ENCODE measurements around the gene KIF26B.
"Not testable (repeated sequence)": the region's sequence is repeated elsewhere in the genome, so short reads cannot be mapped to it uniquely, and the experiment has no call there.

The KIF26B gene

DNA sequence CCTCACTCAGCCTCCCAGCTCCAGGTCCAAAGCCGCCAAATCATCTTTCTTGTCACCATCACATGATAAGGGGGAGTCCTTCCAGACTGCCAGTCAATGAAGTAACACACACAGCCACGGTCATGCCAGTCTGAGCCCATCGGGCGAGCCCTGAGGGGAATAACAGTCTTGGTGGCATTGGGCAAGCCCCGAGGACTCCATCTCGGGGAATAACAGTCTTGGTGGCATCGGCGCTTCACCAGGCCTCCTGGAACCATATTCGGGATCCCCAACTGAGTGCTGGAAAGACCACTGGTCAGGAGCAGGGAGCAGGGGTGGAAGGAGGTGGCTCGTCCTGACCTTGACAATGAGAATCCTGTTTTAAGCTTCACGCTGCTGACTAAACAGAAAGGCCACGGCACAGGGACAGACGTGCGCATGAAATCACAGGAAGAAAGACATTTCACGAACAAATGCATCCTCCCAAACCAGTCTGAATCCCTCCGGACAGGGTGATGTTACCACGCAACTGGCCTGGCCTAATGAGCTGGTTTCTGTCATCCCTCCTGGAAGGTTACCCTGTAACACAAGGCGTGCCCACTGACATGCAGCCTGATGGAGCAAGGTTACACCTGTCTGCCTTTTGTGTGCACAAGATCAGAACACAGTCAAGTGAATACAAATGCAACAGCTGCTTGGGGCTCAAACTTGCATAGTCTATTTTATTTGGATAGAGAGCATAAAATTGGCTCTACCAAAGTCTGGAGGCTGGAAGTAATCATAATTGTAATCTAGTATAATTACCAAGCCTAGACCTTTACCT is 517.4 kb downstream of the KIF26B start:
- DNase-seq, result no peak

DNA sequence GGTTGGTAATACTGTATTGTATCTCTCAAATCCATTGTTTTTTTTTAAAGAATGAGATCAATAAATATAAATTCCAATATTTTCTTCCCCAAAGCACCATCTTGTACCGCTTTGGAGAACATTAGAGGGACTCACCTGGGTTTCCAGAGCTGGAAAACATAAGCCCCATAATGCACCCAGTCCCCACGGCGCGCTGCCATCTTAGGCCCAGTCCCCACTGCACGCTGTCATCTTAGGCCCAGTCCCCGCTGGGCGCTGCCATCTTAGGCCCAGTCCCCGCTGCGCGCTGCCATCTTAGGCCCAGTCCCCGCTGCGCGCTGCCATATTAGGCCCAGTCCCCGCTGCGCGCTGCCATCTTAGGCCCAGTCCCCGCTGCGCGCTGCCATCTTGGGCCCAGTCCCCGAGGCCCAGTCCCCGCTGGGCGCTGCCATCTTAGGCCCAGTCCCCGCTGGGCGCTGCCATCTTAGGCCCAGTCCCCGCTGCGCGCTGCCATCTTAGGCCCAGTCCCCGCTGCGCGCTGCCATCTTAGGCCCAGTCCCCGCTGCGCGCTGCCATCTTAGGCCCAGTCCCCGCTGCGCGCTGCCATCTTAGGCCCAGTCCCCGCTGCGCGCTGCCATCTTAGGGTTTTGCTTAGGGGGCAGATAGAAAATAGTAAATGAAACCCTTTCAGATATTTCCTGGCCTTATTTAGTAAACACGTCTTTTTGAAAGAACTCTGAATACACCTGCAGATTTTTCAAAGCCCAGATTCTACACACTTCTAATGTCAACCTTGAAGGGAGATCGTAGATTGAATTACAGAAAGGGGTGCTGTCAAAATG is 518.3 kb downstream of the KIF26B start:
- not testable (repeated sequence) for DNase-seq

DNA sequence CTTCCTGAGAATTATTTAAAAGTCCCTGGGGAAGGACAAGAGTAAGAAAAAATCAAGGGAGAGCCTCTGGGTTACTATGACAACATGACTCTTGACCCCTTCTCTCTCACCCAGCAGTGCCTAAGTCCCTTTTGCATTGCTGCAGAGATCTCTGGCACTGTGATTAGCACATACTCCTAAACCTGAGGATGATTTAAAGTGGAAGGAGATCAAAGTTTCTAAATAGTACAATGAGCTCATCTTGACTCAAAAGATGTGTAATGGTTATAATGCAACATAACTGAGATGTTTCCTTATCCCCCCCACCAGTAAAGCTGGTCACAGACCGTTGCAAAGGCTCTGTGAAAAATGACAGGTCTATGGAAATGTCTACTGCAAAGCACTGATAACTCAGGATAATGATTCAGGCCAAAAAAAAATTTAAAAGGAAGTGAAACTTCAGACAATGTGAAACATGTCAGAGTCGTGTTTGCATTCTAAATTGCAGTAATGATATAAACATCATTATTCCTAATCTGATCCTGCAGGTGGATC is 519.2 kb downstream of the KIF26B start:
- no peak for DNase-seq

DNA sequence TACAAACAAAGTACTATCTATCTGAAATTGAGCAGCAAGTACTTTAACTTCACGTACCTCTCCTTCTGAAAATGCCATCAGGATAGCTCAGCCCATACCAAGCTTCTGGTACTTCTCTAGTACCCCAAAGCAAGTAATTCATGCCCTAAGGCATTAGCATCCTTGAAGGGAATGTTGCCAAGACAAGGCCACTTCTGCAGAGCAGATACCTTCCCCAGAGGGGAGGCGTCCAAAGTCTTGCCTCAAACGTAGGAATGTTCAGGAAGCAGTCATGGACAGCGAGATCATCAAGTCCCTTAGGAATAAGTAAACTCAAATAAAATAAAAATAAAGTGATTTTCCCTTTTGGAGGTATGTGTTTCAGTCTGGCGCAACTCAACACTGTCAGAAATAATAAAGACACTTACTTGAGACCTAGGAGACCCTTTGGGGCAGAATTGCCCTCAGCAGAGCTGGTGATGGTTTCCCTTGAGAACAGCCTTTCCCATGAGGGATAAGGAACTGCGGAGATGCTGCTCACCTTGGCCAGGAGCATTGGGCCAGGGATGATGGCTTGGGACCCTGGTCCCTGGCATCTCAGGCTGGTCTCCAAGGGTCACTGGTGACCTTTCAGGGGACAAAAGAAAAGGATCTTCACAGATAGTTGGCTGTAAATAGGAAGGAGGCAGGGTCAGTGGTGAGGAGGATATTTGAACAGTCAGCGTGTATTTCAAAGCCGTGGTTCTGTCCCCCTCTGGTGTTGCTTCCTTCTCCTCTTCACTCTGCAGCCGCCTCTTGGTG is 522.9 kb downstream of the KIF26B start:
- DNase-seq, result no peak

DNA sequence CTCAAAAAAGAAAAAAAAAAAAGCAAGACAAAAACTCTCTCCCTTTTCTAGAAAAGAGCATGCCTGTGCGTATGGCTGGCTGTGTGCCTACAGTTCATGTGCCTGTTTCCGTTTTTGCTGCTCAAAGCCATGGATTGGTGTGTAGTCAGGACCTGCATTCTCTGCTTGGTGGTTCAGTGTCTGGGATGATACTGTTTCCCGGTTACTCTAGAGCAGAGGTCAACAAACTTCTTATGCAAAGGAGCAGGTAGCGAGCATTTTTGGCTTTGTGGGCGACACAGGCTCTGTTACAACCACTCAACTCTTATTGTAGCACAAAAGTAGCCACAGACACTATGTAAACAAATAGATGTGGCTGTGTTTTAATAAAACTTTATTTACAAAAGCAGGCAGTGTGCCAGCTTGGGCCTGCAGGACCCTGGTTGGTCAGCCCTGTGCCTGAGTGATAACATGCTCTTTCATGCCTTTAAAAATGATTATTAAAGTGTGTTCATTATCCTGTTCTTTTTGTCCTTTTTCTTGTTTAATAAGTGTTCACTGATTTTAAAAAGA is 524.2 kb downstream of the KIF26B start:
- no peak for DNase-seq

DNA sequence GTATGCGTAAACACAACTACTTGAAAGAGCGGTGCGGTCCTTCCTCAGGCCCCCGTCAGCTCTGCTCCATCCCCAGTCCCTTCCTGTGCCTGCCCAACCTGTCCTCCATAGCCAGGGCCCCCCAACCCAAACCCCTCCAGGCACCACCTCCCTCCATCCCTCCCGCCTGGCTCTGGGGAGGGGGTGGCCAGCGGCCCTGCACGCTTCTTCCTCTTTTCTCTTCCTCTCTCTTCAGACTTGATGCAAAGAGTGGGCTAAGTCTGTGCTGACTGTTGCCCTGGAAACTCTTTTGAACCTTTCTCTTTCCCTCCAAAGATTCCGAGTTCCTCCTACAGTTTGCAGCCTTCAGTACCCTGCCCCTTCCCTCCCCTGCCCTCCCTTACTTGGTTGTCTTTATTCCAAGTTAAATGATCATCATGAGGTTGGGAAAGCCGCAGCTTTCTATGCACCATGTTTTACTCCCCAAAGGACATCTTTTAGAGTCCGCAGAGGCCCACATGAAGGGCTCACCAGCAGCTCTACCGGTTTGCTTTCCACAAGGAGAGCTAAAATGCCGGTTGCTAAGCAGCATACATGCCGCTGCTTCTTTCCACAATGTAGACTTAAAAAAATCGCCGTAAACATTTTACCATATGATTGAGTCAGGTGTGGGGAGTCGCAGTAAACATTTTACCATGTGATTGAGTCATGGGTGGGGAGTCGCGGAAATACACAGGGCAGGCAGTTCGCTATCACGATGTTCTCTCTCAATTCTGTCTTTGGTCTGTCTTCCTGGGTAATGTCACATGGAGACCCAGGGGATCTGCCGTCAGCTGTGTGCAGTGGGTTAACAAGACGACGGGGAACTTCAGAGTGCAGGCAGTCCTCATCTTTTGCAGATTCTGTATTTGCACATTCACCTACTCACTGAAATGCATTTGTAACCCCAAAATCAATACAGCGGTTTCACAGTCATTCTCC is 525.3 kb downstream of the KIF26B start:
- no peak for DNase-seq

DNA sequence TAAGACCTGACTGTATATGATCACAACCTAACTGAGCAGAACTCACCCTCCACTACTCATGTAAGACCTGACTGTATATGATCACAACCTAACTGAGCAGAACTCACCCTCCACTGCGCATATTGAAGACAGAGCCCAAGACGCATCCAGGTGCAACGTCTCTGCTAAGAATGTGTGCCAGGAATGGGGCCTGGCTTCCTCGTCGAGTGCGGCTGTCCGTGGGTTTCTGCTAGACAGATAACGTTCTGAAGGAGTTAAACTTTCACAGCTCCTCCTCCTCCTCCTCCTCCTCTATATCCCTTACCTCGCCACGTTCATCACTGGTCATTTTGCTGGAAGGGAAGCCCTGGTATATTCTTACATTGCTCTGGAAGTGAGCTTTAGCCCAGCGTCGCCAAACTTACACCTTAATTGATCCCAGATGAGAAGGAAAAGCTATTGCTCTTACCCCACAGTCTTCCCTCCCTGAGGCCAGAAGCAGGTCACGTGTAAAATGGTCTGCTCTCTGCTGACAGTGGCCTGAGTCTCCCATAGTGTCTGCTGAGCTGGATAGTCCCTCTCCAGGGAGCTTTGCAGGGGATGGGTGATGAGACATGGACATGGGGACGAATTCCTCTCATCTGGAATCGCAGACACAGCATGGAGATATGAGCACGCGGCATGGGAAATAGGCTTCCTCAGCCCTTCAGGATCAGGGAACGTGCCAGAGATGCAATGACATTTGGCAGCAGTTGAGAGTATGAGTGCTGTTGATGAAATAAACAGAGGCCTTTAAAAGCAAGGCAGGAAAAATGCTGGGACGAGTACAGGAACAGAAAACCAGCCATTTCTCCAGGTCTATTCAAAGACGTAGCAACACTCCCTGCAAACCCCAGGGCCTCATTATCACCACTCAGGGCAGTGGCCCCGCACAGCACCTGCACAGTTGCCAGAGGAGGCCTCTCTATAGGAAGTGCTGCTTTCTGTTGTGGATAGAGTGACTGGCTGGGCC is 528.1 kb downstream of the KIF26B start:
- no peak for DNase-seq

DNA sequence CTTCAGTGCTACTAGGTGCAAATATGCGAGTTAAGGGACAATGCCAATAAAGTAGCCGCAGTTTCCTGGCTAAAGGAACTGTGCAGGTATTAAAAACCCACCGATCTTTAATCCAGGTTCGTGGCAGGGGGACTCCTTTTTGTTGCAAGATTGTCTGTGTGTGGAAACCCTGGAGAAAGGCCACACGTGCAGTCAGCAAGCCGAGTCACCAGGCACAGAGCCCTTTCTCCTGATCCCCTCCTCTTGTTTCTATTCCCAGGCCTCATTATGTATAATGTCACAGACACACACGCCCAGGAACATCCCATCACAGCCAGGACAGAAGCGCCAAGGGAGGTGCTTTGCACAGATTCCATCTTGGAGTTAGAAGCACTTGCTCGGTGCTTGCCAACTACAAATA is 528.9 kb downstream of the KIF26B start:
- DNase-seq, result no peak

DNA sequence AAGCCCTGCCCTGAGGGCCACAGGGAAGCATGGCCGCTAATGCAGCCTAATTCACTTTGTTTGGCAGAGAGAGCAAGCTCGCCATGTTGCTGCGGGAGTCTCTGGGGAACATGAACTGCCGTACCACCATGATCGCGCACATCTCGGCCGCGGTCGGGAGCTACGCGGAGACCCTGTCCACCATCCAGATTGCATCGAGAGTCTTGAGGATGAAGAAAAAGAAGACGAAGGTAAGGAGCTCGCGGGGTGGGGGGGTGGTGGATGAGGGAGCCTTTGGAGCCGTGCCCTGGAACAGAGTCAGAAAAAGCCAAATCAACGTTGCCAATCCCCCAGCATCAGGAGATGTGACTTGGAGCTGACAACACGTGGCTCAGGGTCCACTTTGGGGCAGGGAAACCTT is 529.4 kb downstream of the KIF26B start:
- no peak for DNase-seq

DNA sequence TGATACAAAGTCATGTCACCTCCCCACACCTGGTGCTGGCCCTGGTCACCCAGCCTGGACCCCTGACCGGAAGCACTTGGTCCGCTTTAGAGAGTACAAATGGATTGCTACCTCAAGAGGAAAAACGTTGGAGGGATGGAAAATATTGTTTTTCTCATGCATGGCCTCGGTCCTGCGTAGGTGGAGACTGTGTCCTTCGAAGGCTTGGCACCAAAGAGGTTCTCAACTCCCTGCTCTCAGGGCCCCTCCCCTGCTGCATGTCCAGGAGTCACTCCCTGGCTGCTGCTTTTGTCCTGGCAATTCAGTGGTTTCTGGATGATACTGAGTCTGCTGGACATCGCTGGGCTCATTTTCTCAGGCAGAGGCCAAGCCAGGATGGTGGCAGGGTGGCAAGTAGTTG is 529.8 kb downstream of the KIF26B start:
- DNase-seq, result no peak

DNA sequence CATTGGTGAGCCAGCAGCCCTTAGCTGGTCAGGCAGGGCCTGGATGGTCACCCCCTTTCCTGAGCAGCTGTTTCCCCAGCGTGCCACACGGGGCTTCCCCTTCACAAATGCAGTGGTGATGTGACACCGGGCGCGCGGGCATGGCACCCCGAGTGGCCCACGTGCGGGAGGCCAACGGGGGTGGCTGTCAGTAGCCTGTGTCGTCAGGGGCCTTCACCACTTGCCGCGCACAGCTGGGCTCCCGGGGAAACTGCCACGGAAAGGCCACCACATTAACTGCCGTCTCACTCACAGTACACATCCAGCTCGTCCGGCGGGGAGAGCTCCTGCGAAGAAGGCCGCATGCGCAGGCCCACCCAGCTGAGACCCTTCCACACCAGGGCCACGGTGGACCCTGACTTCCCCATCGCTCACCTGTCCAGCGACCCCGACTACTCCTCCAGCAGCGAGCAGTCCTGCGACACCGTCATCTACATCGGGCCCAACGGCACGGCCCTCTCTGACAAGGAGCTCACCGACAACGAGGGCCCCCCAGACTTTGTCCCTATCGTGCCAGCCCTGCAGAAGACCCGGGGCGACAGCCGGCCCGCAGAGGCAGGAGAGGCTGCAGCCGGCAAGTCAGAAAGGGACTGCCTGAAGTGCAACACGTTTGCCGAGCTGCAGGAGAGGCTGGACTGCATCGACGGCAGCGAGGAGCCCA is 530.5 kb downstream of the KIF26B start:
- no peak for DNase-seq

DNA sequence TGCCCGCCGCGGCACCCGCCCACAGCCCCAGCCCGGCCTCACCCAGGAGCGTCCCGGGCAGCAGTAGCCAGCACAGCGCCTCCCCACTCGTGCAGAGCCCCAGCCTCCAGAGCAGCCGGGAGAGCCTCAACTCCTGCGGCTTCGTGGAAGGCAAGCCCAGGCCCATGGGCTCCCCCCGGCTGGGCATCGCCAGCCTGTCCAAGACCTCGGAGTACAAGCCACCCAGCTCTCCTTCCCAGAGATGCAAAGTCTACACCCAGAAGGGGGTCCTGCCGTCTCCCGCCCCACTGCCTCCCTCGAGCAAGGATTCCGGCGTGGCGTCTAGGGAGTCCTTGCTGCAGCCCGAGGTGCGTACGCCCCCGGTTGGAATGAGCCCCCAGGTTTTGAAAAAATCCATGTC is 531.2 kb downstream of the KIF26B start:
- DNase-seq, result no peak

DNA sequence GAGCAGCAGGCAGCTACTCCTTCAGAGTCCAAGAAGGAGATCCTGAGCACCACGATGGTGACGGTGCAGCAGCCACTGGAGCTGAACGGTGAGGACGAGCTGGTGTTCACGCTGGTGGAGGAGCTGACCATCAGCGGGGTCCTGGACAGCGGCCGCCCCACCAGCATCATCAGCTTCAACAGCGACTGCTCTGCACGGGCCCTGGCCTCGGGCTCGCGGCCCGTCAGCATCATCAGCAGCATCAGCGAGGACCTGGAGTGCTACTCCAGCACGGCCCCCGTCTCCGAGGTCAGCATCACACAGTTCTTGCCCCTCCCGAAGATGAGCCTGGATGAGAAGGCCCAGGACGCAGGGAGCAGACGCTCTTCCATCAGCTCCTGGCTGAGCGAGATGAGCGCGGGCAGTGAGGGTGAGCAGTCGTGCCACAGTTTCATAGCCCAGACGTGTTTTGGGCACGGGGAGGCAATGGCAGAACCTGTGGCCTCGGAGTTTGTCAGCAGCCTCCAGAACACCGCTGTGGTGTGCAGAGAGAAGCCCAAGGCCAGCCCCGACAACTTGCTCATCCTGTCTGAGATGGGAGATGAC is 531.8 kb downstream of the KIF26B start:
- DNase-seq, result no peak

DNA sequence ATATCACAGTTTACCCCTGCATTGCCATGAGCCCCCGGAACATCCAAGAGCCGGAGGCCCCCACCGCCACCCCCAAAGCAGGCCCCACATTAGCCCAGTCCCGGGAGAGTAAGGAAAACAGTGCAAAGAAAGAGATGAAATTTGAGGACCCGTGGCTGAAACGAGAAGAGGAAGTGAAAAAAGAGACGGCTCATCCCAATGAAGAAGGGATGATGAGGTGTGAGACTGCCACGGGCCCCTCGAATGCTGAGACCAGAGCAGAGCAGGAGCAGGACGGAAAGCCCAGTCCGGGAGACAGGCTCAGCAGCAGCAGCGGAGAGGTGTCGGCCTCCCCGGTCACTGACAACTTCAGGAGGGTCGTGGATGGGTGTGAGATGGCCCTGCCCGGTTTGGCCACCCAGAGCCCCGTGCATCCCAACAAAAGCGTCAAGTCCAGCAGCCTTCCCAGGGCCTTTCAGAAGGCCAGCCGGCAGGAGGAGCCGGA is 532.4 kb downstream of the KIF26B start:
- DNase-seq, result no peak

DNA sequence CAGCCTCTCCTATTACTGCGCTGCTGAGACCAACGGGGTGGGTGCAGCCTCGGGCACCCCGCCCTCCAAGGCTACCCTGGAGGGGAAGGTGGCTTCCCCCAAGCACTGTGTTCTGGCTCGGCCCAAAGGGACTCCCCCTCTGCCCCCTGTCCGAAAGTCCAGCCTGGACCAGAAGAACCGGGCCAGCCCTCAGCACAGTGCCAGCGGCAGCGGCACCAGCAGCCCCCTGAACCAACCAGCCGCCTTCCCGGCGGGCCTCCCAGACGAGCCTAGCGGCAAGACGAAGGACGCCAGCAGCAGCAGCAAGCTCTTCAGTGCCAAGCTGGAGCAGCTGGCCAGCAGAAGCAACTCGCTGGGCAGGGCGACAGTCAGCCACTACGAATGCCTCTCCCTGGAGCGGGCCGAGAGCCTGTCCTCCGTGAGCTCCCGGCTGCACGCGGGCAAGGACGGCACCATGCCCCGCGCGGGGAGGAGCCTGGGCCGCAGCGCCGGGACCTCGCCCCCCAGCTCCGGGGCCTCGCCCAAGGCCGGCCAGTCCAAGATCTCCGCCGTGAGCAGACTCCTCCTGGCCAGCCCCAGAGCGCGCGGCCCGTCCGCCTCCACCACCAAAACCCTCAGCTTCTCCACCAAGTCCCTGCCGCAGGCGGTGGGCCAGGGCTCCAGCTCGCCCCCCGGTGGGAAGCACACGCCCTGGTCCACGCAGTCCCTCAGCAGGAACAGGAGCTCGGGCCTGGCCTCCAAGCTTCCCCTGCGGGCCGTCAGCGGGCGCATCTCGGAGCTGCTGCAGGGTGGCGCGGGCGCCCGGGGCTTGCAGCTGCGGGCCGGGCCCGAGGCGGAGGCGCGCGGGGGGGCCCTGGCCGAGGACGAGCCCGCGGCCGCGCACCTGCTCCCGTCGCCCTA is 533.1 kb downstream of the KIF26B start:
- DNase-seq, result no peak

DNA sequence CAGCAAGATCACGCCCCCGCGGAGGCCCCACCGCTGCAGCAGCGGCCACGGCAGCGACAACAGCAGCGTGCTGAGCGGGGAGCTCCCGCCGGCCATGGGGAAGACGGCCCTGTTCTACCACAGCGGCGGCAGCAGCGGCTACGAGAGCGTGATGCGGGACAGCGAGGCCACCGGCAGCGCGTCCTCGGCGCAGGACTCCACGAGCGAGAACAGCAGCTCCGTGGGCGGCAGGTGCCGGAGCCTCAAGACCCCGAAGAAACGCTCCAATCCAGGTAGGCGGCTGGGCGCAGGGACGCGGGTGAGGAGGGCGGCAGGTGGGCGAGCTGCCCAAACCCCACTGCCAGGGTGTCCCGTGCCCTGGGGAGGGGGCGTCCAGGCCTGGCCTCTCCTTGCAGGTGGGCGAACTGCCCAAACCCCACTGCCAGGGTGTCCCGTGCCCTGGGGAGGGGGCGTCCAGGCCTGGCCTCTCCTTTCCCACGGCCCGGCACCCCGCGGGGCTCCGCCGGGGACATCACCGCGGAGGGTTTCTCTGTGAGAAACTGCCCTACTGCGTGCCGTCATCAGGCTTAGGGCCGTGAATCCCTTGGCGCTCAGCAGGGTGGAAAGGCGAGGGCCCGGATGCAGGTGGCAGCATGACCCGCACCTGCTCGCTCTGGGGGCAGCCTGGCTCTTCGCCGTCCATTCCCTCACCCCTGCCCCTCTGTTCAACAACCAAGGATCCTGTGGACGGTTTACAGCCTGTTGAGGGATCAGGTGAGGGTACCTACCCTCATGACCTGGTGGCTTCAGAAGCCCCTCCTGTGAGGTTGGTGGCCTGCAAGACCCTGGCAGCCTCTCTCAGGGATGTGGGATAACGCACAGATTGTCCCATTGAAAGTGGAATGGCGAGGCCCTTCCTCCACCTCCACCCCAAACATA is 534.0 kb downstream of the KIF26B start:
- no peak for DNase-seq

DNA sequence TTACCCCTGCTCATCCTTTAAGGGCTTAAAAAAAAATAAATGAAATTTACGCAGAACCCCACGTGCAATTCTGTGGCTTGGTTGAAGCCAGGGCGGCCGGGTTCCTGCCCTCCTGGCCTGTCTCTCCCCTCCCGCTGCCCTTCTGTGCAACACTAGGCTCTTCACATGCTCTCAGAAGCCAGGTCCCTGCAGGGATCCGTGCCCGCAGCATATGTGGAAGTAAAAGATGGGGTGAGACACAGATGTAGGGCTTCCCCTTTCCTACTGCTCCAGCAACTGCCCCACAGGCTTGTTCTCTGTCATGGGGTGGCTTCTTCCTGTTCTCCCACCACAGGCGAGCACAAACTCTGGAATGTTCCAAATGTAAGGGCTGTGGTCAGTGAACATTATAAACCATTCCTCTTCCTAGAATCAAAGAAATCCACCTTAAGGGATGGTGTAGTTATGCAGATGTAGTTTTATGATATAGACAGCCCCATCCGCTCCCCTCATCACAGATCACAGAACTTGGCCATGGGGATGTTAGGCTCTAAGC is 535.4 kb downstream of the KIF26B start:
- DNase-seq, result no peak
